ENCODE results near the gene MAMSTR. TPM values are rescaled to one million over a fixed set of nuclear protein-coding genes. Genes with fewer than 3 reads are reported as not detected.

MAMSTR gene
- total and polyA plus RNA-seq, 9 of the 15 experiments (the other 6 are each of a cell fraction or from before 2014, with no cell fraction given), result 0.08 to 1.00 (median 0.40) TPM; not detected in 1

DNA sequence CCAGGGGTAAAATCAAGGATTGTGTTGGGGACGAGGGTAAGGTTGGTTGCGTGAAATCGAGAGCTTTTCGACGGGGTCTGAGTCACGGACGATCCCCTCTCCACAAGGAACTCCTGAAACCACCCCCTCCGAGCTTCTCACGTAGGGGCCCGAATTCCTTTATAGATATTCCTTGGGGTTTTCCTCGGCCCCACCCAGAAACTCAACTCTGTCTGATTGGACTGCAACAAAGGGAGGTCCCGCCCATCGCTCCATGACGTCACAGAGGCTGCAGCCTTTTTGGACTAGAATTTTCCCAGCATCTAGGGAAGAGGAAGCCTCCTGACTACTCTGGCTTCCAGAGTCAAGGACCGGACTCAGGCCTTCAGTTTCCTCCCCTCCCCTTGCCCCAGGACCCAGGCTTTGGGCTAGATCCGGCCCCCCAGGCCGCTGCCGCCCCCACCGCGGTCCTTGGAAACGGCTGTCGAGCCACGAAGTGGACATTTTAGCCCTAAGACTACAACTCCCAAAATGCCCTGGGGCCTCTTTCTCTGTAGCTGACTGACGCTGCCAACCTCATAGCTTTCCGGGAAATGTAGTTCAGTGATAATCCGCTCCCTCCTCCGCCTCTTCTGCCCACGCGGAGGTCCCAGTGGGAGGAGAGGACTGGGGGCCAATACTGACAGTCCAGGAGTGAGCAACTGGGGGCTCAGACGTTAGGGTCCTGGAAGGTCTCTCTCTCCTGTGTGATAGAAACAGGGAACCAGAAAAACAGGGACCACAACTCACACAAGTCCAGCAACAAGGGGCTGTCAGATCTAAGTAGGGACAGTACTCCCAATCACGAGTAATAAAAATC lies 27.4 kb upstream of the MAMSTR start, which contains the start of gene IZUMO1 (continued):
- TF ChIP-seq CHD1 (IDR thresholded peaks at IDR 0.05; ENCODE audit: low read length) (no peak), PHTF2 (CRISPR knock-in tag; IDR thresholded peaks at IDR 0.05) (no peak), ARID1B (IDR thresholded peaks at IDR 0.05) (no peak), XRCC5 (IDR thresholded peaks at IDR 0.05; ENCODE audit: low read depth, low read length) (peak; percentile 51; the same call in 1 of the 2 replicates), JUNB (CRISPR knock-in tag; conservative IDR thresholded peaks at IDR 0.05) (no peak), THRAP3 (IDR thresholded peaks at IDR 0.05; ENCODE audit: borderline replicate concordance) (no peak), NONO (IDR thresholded peaks at IDR 0.05; ENCODE audit: low read depth in 2 of 2, low read length in 1 of 2) (peak in 1 of 2 experiments; percentile 51; a peak in 1 of 4 replicates), ZNF146 (CRISPR knock-in tag; IDR thresholded peaks at IDR 0.05; ENCODE audit: unreplicated experiment) (no peak), SMARCB1 (IDR thresholded peaks at IDR 0.05; ENCODE audit: insufficient read length, low read depth) (no peak), SMARCA4 (IDR thresholded peaks at IDR 0.05) (no peak), YY1 (IDR thresholded peaks at IDR 0.05; ENCODE audit: borderline replicate concordance in 1 of 3, control insufficient read depth in 1 of 3, extremely low read depth in 1 of 3, insufficient read depth in 3 of 3, insufficient read length in 1 of 3, insufficient replicate concordance in 2 of 3, low read depth in 1 of 3, low read length in 2 of 3) (peak in 1 of 3 experiments; percentile 66), BDP1 (IDR thresholded peaks at IDR 0.05; ENCODE audit: insufficient read depth, insufficient read length) (no peak), ZNF780A (CRISPR knock-in tag; IDR thresholded peaks at IDR 0.05) (no peak), ZNF76 (CRISPR knock-in tag; IDR thresholded peaks at IDR 0.05; ENCODE audit: borderline replicate concordance) (no peak), PHB2 (IDR thresholded peaks at IDR 0.05; ENCODE audit: low read depth) (no peak)
- TF ChIP-seq, protein P1, sequence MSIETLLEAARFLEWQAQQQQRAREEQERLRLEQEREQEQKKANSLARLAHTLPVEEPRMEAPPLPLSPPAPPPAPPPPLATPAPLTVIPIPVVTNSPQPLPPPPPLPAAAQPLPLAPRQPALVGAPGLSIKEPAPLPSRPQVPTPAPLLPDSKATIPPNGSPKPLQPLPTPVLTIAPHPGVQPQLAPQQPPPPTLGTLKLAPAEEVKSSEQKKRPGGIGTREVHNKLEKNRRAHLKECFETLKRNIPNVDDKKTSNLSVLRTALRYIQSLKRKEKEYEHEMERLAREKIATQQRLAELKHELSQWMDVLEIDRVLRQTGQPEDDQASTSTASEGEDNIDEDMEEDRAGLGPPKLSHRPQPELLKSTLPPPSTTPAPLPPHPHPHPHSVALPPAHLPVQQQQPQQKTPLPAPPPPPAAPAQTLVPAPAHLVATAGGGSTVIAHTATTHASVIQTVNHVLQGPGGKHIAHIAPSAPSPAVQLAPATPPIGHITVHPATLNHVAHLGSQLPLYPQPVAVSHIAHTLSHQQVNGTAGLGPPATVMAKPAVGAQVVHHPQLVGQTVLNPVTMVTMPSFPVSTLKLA (conservative IDR thresholded peaks at IDR 0.05), result peak; percentile 32 to 60; a peak in 3 of 4 replicates
- TF ChIP-seq, protein P2, sequence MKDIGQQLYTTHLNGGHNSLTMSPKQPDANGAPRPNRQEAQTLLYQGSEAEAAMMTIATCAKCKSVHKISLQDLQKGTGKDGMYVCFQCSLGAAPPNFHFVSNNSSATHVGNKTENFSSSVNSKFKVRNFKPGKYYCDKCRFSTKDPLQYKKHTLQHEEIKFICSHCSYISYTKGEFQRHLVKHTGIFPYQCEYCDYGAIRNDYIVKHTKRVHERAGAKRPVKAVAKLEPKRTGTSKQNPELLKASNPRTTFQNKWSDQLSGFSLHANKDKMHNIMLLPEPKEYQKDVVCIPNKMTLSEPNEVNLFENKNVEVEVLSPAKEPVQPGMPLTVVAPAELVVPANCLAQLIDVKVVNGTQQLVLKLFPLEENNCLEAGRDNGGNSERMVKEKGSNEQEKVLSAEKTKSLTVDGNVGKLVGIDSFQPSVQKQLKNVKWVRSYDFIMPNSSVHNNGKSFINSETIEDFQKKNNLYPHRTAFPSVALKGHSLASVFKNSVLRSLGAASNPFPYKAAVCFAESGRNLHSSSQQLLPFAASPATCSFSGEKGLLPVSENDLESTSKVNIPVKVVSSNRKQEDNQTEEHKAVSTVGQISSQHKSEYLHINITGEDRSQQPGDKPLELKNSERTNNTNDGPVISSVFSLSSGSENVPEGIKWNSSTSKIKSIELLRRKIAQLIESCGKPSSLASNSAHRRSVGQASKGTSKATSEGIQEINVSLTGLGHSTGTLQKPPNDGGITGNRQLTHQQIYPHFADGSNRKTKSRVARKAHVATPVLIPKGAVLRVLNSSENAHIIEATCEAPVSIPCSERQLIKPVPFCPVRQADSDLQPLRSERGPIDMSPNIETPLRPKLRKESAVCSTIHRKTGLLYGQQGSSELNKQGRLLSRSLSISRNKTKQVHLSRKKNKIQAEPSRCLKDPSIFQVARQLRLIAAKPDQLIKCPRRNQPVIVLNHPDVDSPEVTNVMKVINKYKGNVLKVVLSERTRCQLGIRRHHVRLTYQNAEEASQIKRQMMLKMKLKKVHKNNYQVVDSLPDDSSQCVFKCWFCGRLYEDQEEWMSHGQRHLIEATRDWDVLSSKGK (CRISPR knock-in tag; IDR thresholded peaks at IDR 0.05), result no peak
- TF ChIP-seq, protein P3, sequence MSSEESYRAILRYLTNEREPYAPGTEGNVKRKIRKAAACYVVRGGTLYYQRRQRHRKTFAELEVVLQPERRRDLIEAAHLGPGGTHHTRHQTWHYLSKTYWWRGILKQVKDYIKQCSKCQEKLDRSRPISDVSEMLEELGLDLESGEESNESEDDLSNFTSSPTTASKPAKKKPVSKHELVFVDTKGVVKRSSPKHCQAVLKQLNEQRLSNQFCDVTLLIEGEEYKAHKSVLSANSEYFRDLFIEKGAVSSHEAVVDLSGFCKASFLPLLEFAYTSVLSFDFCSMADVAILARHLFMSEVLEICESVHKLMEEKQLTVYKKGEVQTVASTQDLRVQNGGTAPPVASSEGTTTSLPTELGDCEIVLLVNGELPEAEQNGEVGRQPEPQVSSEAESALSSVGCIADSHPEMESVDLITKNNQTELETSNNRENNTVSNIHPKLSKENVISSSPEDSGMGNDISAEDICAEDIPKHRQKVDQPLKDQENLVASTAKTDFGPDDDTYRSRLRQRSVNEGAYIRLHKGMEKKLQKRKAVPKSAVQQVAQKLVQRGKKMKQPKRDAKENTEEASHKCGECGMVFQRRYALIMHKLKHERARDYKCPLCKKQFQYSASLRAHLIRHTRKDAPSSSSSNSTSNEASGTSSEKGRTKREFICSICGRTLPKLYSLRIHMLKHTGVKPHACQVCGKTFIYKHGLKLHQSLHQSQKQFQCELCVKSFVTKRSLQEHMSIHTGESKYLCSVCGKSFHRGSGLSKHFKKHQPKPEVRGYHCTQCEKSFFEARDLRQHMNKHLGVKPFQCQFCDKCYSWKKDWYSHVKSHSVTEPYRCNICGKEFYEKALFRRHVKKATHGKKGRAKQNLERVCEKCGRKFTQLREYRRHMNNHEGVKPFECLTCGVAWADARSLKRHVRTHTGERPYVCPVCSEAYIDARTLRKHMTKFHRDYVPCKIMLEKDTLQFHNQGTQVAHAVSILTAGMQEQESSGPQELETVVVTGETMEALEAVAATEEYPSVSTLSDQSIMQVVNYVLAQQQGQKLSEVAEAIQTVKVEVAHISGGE (CRISPR knock-in tag; IDR thresholded peaks at IDR 0.05), result peak in 1 of 3 experiments; percentile 75; a peak in 2 of 6 replicates

Data from K562 (cell line).